GM12878 (cell line): ENCODE results near the gene TMEM132C. TPM values are rescaled to one million over a fixed set of nuclear protein-coding genes. Genes with fewer than 3 reads are reported as not detected.

Experiments used
- ATAC-seq: fragments of 200-7000 bp; cut with Tn5 transposase; 3 replicates; pipeline ENCODE4 v1.9.1; 2020; ENCODE audit warnings: mild to moderate bottlenecking, moderate library complexity
- BruUV-seq: library from RNA; stranded (reverse); fragments of 400-500 nt; replicated peaks from 2 replicates; lab custom pipeline; 2021; lab: Mats Ljungman, UMichigan
- CTCF ChIA-PET: fragments of 300-600 bp; sonication (Branson Sonifier 250); formaldehyde crosslinking; extraction: SDS; loops from one replicate; lab custom pipeline; 2021; ENCODE audit warnings: inconsistent platforms; lab: Yijun Ruan, JAX
- POLR2A ChIA-PET: fragments of 350-600 bp; formaldehyde crosslinking; extraction: SDS; loops from one replicate; lab custom pipeline; 2021; ENCODE audit warnings: inconsistent platforms; lab: Charles Lee
- RAD21 ChIA-PET: fragments of 300-600 bp; sonication (Branson Sonifier 250); formaldehyde crosslinking; loops from one replicate; lab custom pipeline; 2023; ENCODE audit warnings: antibody characterized with exemption; ENCODE audit not compliant: unreplicated experiment; lab: Charles Lee
- SMC1A ChIA-PET: fragments of 300-600 bp; sonication (Branson Sonifier 250); formaldehyde crosslinking; loops from one replicate; lab custom pipeline; 2023; ENCODE audit not compliant: unreplicated experiment, uncharacterized antibody; lab: Charles Lee
- DNase-seq: peaks from one replicate; pipeline ENCODE4 v3.0.0-alpha.2; 2011; ENCODE audit warnings: low read depth, low spot score
- FAIRE-seq: peaks from 3 replicates; lab custom pipeline; 2011; peaks lifted over from hg19 to GRCh38; lab: Jason Lieb, UNC
- H2AFZ ChIP-seq: 2 replicates; pipeline ENCODE4 v1.6.0; 2011; ENCODE audit warnings: low read depth, low read length, control low read depth; ENCODE audit not compliant: control insufficient read depth
- H3K27ac ChIP-seq: 2 replicates; pipeline ENCODE4 v1.5.1; 2011; ENCODE audit warnings: control low read depth; ENCODE audit not compliant: control insufficient read depth, insufficient read depth
- H3K27me3 ChIP-seq, 2 experiments: replicated peaks in 1 of 2; 2 replicates each; pipeline versions ENCODE4 v1.6.0 to v1.6.1; 2011; ENCODE audit warnings: low read length in 1 of 2; ENCODE audit not compliant: control insufficient read depth in 2 of 2, insufficient read depth in 2 of 2
- H3K36me3 ChIP-seq, 2 experiments: 2 replicates each; pipeline ENCODE4 v1.5.1; 2011; ENCODE audit warnings: low read length in 1 of 2; ENCODE audit not compliant: control insufficient read depth in 2 of 2, insufficient read depth in 2 of 2
- H3K4me1 ChIP-seq: 2 replicates; pipeline ENCODE4 v1.6.1; 2011; ENCODE audit warnings: mild to moderate bottlenecking, low read length, moderate library complexity, mixed read lengths; ENCODE audit not compliant: control insufficient read depth, insufficient read depth
- H3K4me2 ChIP-seq: 2 replicates; pipeline ENCODE4 v1.6.0; 2011; ENCODE audit warnings: control low read depth; ENCODE audit not compliant: control insufficient read depth, insufficient read depth
- H3K4me3 ChIP-seq: fragments of 200-600 bp; sonication (generic); 2 replicates; pipeline ENCODE4 v1.5.1; 2016
- H3K79me2 ChIP-seq: 2 replicates; pipeline ENCODE4 v1.6.0; 2011; ENCODE audit warnings: low read length; ENCODE audit not compliant: control insufficient read depth, insufficient read depth
- H3K9ac ChIP-seq: 2 replicates; pipeline ENCODE4 v1.8.0; 2011; ENCODE audit warnings: low read length, control low read depth, mixed read lengths; ENCODE audit not compliant: control insufficient read depth, insufficient read depth
- H3K9me3 ChIP-seq: replicated peaks from 3 replicates; pipeline ENCODE4 v1.5.1; 2011; ENCODE audit warnings: mild to moderate bottlenecking, low read length; ENCODE audit not compliant: control insufficient read depth, insufficient read depth
- H4K20me1 ChIP-seq: 2 replicates; pipeline ENCODE4 v1.6.0; 2011; ENCODE audit not compliant: control insufficient read depth, insufficient read depth
- BCLAF1 ChIP-seq: fragments of 450-650 bp; IDR thresholded peaks from 2 replicates; pipeline ENCODE4 v1.6.1; 2017; ENCODE audit warnings: antibody characterized with exemption, mild to moderate bottlenecking, moderate library complexity
- CREM ChIP-seq: IDR thresholded peaks from 2 replicates; pipeline ENCODE4 v1.6.1; 2014; ENCODE audit warnings: antibody characterized with exemption, low read depth
- HDAC2 ChIP-seq: fragments of 200-600 bp; sonication (generic); IDR thresholded peaks from 2 replicates; pipeline ENCODE4 v1.6.1; 2017
- LARP7 ChIP-seq: fragments of 450-650 bp; IDR thresholded peaks from 2 replicates; pipeline ENCODE4 v1.6.1; 2017; ENCODE audit warnings: mild to moderate bottlenecking
- MAX ChIP-seq: IDR thresholded peaks from 2 replicates; pipeline ENCODE4 v1.6.1; 2012; ENCODE audit warnings: low read depth, low read length, improper control_type of control experiment
- MTA2 ChIP-seq: fragments of 450-650 bp; IDR thresholded peaks from 2 replicates; pipeline ENCODE4 v1.6.1; 2016; ENCODE audit warnings: low read depth, mild to moderate bottlenecking, moderate library complexity
- MYB ChIP-seq: fragments of 150-350 bp; IDR thresholded peaks from 2 replicates; pipeline ENCODE4 v1.6.1; 2014; ENCODE audit warnings: mild to moderate bottlenecking, low read depth, low read length, borderline replicate concordance
- NR2F1 ChIP-seq: fragments of 450-650 bp; conservative IDR thresholded peaks from 2 replicates; pipeline ENCODE4 v1.6.1; 2017; ENCODE audit warnings: mild to moderate bottlenecking
- NRF1 ChIP-seq: conservative IDR thresholded peaks from 2 replicates; pipeline ENCODE4 v1.6.1; 2011; ENCODE audit warnings: mild to moderate bottlenecking, low read depth, low read length, improper control_type of control experiment
- POLR2AphosphoS5 ChIP-seq: IDR thresholded peaks from 2 replicates; pipeline ENCODE4 v1.6.1; 2011; ENCODE audit warnings: mild to moderate bottlenecking, low read length, inconsistent platforms
- SP1 ChIP-seq: IDR thresholded peaks from one replicate; pipeline ENCODE4 v1.6.1; 2011; ENCODE audit warnings: low read depth, low read length
- TCF7 ChIP-seq: IDR thresholded peaks from 2 replicates; pipeline ENCODE4 v1.6.1; 2014; ENCODE audit warnings: antibody characterized with exemption, borderline replicate concordance
- WGBS: methylation state at CpG from one replicate; pipeline ENCODE4 v1.1.6; 2016; ENCODE audit warnings: low lambda C conversion rate; ENCODE audit not compliant: insufficient replicate concordance, insufficient coverage; ENCODE audit errors: missing lambda C conversion rate; 5-methylcytosine and 5-hydroxymethylcytosine counted together
- in situ Hi-C: fragments of 300-500 bp; cut with MboI; formaldehyde crosslinking; loops from 9 replicates; pipeline ENCODE4 v1.14.3; 2018; ENCODE audit warnings: mixed read lengths
- intact Hi-C: fragments of 100-400 bp; cut with micrococcal nuclease; formaldehyde crosslinking; loops from one replicate; pipeline ENCODE4 v1.14.2; 2022; ENCODE audit not compliant: unreplicated experiment
- polyA plus RNA-seq, 11 experiments: library from polyadenylated mRNA; depleted of rRNA in 4 of 11; unstranded in 6 of 11; stranded (reverse) in 5 of 11; fragments of >200 nt; fragmentation: Nextera tagmentation in 4 of 11; fragmentation: Illumina TruSeq in 1 of 11; extraction: Ambion mirVana in 4 of 11; extraction: Trizol in 1 of 11; gene quantifications; 1 replicate in 1 of 11; 2 replicates in 10 of 11; pipeline versions ENCODE4 v1.2.1 to v1.2.3, GENCODE V29; 2011 to 2016; ENCODE audit warnings: inconsistent platforms in 2 of 11, missing spikeins in 2 of 11, low read depth in 1 of 11
- total RNA-seq, 4 experiments: library from RNA; depleted of rRNA in 3 of 4; stranded (reverse); fragments of >200 nt in 3 of 4; fragmentation: Illumina TruSeq in 1 of 4; extraction: Trizol in 1 of 4; gene quantifications; 2 replicates each; pipeline versions ENCODE4 v1.2.1 to v1.2.3, GENCODE V29; 2013 to 2021
- TF ChIP-seq, protein P1 (sequence below): IDR thresholded peaks from 2 replicates; pipeline ENCODE4 v1.6.1; 2012; ENCODE audit warnings: low read length, inconsistent platforms
- TF ChIP-seq, protein P2 (sequence below): fragments of 450-650 bp; IDR thresholded peaks from 2 replicates; pipeline ENCODE4 v1.6.1; 2017; ENCODE audit warnings: mild to moderate bottlenecking, moderate library complexity
- TF ChIP-seq, protein P3 (sequence below): IDR thresholded peaks from 2 replicates; pipeline ENCODE4 v1.6.1; 2011; ENCODE audit warnings: low read depth, mild to moderate bottlenecking, low read length, moderate library complexity, borderline replicate concordance; ENCODE audit errors: extremely low read depth

TMEM132C gene
- total and polyA plus RNA-seq, 10 of the 15 experiments (the other 5 are each of a cell fraction or from before 2014, with no cell fraction given) = not detected

- TF ChIP-seq BCLAF1 (no peak), MAX (no peak), LARP7 (no peak), NR2F1 (no peak), MTA2 (no peak), POLR2AphosphoS5 (no peak), TCF7 (no peak)
- TF ChIP-seq, protein P1, sequence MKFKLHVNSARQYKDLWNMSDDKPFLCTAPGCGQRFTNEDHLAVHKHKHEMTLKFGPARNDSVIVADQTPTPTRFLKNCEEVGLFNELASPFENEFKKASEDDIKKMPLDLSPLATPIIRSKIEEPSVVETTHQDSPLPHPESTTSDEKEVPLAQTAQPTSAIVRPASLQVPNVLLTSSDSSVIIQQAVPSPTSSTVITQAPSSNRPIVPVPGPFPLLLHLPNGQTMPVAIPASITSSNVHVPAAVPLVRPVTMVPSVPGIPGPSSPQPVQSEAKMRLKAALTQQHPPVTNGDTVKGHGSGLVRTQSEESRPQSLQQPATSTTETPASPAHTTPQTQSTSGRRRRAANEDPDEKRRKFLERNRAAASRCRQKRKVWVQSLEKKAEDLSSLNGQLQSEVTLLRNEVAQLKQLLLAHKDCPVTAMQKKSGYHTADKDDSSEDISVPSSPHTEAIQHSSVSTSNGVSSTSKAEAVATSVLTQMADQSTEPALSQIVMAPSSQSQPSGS = no peak
These were observed 126.4 kb downstream of the TMEM132C start (continued) for GRCh38 chr12:128393346-128393745.

- POLR2A ChIA-PET = no interaction called here
- no peak for FAIRE-seq
- in situ Hi-C loops = no loop called here
- TF ChIP-seq CREM = no peak
- no peak for TF ChIP-seq SP1
- TF ChIP-seq MTA2 = no peak
- TF ChIP-seq, protein P2, sequence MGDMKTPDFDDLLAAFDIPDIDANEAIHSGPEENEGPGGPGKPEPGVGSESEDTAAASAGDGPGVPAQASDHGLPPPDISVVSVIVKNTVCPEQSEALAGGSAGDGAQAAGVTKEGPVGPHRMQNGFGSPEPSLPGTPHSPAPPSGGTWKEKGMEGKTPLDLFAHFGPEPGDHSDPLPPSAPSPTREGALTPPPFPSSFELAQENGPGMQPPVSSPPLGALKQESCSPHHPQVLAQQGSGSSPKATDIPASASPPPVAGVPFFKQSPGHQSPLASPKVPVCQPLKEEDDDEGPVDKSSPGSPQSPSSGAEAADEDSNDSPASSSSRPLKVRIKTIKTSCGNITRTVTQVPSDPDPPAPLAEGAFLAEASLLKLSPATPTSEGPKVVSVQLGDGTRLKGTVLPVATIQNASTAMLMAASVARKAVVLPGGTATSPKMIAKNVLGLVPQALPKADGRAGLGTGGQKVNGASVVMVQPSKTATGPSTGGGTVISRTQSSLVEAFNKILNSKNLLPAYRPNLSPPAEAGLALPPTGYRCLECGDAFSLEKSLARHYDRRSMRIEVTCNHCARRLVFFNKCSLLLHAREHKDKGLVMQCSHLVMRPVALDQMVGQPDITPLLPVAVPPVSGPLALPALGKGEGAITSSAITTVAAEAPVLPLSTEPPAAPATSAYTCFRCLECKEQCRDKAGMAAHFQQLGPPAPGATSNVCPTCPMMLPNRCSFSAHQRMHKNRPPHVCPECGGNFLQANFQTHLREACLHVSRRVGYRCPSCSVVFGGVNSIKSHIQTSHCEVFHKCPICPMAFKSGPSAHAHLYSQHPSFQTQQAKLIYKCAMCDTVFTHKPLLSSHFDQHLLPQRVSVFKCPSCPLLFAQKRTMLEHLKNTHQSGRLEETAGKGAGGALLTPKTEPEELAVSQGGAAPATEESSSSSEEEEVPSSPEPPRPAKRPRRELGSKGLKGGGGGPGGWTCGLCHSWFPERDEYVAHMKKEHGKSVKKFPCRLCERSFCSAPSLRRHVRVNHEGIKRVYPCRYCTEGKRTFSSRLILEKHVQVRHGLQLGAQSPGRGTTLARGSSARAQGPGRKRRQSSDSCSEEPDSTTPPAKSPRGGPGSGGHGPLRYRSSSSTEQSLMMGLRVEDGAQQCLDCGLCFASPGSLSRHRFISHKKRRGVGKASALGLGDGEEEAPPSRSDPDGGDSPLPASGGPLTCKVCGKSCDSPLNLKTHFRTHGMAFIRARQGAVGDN = no peak
- no peak for TF ChIP-seq NRF1
- no peak for TF ChIP-seq MYB
- TF ChIP-seq HDAC2 = no peak
- TF ChIP-seq, protein P3, sequence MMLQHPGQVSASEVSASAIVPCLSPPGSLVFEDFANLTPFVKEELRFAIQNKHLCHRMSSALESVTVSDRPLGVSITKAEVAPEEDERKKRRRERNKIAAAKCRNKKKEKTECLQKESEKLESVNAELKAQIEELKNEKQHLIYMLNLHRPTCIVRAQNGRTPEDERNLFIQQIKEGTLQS = no peak
These were observed 127.2 kb downstream of the TMEM132C start for GRCh38 chr12:128394137-128394536.

More at GRCh38 chr12:128394137-128394536, 127.2 kb downstream of the TMEM132C start:
- 55% methylated on average over 2 of the region's 2 CpGs for WGBS
- Histone ChIP-seq H3K4me3 (no peak overlapping the region), H3K36me3 (no peaks in the 10 kb centered on the region), H4K20me1 (no peaks in the 10 kb centered on the region), H3K9ac (no peak overlapping the region), H3K79me2 (no peaks in the 10 kb centered on the region), H3K4me2 (no peak overlapping the region), H3K9me3 (no peaks in the 10 kb centered on the region), H3K4me1 (no peaks in the 10 kb centered on the region), H3K27ac (no peak overlapping the region), H3K27me3 (peaks cover 0 to 2% of the 10 kb centered on the region in 2 experiments; a peak in 2 of 4 replicates), H2AFZ (no peak overlapping the region)
- intact Hi-C loops = no loop called here
- ChIA-PET CTCF (no interaction called here), RAD21 (no interaction called here), SMC1A (no interaction called here)
- BruUV-seq = no TSS peak
- no peak for ATAC-seq
- DNase-seq = no peak
